Heart left ventricle (tissue), 16 donors: ENCODE results near the gene ALG9. TPM values are rescaled to one million over a fixed set of nuclear protein-coding genes. Genes with fewer than 3 reads are reported as not detected.
A peak's percentile ranks its signal among the peaks of the same experiment; 100 is the strongest.

Experiments
- ATAC-seq, 4 donors: fragments of 200-7000 bp; cut with Tn5 transposase; one replicate each; pipeline ENCODE4 v1.9.1; 2020 to 2022; ENCODE audit warnings: moderate library complexity in 4 of 4, mild to moderate bottlenecking in 3 of 4, moderate number of reproducible peaks in 1 of 4
- DNase-seq, 5 donors: peaks; one replicate each; pipeline ENCODE4 v3.0.0-alpha.2; 2020
- H3K27ac ChIP-seq, 12 donors: fragments of 200-600 bp; sonication (generic) in 4 of 12; one replicate each; pipeline versions ENCODE4 v1.5.0 to v1.8.0; 2016 to 2022; ENCODE audit warnings: mild to moderate bottlenecking in 2 of 12
- H3K27me3 ChIP-seq, 9 donors: fragments of 200-600 bp; sonication (generic) in 2 of 9; one replicate each; pipeline versions ENCODE4 v1.5.1 to v1.8.0; 2016 to 2022; ENCODE audit warnings: mild to moderate bottlenecking in 3 of 9
- H3K36me3 ChIP-seq, 9 donors: fragments of 200-600 bp; sonication (generic) in 2 of 9; one replicate each; pipeline versions ENCODE4 v1.5.0 to v1.8.0; 2018 to 2022; ENCODE audit warnings: mild to moderate bottlenecking in 2 of 9
- H3K4me1 ChIP-seq, 12 donors: fragments of 200-600 bp; sonication (generic) in 4 of 12; one replicate each; pipeline versions ENCODE4 v1.5.0 to v1.8.0; 2016 to 2022; ENCODE audit warnings: mild to moderate bottlenecking in 3 of 12
- H3K4me3 ChIP-seq, 12 donors: fragments of 200-600 bp; sonication (generic) in 4 of 12; one replicate each; pipeline versions ENCODE4 v1.5.0 to v1.8.0; 2017 to 2022; ENCODE audit warnings: mild to moderate bottlenecking in 9 of 12, moderate library complexity in 4 of 12
- H3K9me3 ChIP-seq, 12 donors: fragments of 200-600 bp; sonication (generic) in 4 of 12; one replicate each; pipeline versions ENCODE4 v1.5.0 to v1.8.0; 2016 to 2022; ENCODE audit warnings: mild to moderate bottlenecking in 1 of 12
- POLR2A ChIP-seq, 2 donors: fragments of 450-650 bp; IDR thresholded peaks; one replicate each; pipeline ENCODE4 v1.6.1; 2017; ENCODE audit warnings: antibody characterized with exemption in 2 of 2, mild to moderate bottlenecking in 2 of 2, moderate library complexity in 2 of 2
- WGBS, 4 donors: extraction: QIAGEN DNeasy Blood & Tissue Kit in 2 of 4; methylation state at CpG; one replicate each; pipeline versions ENCODE4 v1.1.5 to v1.1.7; 2013 to 2018; 5-methylcytosine and 5-hydroxymethylcytosine counted together
- intact Hi-C, 10 donors: fragments of 100-400 bp; cut with DNase I; formaldehyde crosslinking; loops; one replicate each; pipeline versions ENCODE4 v1.11.1 to v1.14.2; 2022
- polyA plus RNA-seq, 2 donors: library from polyadenylated mRNA; stranded (reverse); fragments of 200-250 nt; gene quantifications; one replicate each; pipeline ENCODE4 v1.2.3, GENCODE V29; 2013
- total RNA-seq, 9 donors: library from RNA; depleted of rRNA in 2 of 9; stranded (reverse); fragments of >200 nt in 2 of 9; fragmentation: NEBNext Ultra II Directional in 3 of 9; extraction: Animal tissue kit (Norgen Biotek cat#: 25700) in 3 of 9; gene quantifications; one replicate each; pipeline versions ENCODE4 v1.1.0 to v1.2.4, GENCODE V29; 2016 to 2023
- TF ChIP-seq, protein P1 (sequence below), 12 donors: fragments of 200-600 bp; sonication (generic) in 4 of 12; IDR thresholded peaks; one replicate each; pipeline versions ENCODE4 v1.5.0 to v1.8.0; 2018 to 2022; ENCODE audit warnings: antibody characterized with exemption in 12 of 12, mild to moderate bottlenecking in 5 of 12
- donor health status: ischemic (EF 13 %, LVEDD 7.1; RV severe dilation, severe dysfunction).
- donor health status: healthy with polysubstance abuse.
- donor health status: DM: no; HTN: yes; CAD: no.
- donor health status: DM: no; HTN: no; CAD: no.
- donor health status: ischemic (EF 25% LVEDD 6.9; RV normal size, moderate dysfunction).
- donor health status: ischemic (EF 25% LVEDD 5.7; RV mildly dilated, moderate dysfunction).
- donor health status: healthy.
- donor health status: DM: yes; HTN: yes; CAD: no.
- donor health status: ischemic (EF 35%, LVEDD 5.7; RV mildly dilated, moderate dysfunction).
- donor health status: nonischemic (EF 11% LVEDD 7.7; RV severe dilation, severe dysfunction).
- donor health status: DM: yes; HTN: yes; CAD: no.
- donor health status: PGD.
- donor health status: ischemic (EF 29% LVEDD 5.4; RV normal size, mild dysfunction).
- donor health status: nonischemic (EF 23%, LVEDD 6.1; RV moderate dilation, normal function).

Gene ALG9
- total and polyA plus RNA-seq, 11 donors: 13.5 to 26.5 (median 17.6) TPM

GRCh38 chr11:111826322-111826950, 44.9 kb downstream of the ALG9 start:
- H3K27ac ChIP-seq: no peak overlapping the region
- intact Hi-C loops: no loop called here

DNA sequence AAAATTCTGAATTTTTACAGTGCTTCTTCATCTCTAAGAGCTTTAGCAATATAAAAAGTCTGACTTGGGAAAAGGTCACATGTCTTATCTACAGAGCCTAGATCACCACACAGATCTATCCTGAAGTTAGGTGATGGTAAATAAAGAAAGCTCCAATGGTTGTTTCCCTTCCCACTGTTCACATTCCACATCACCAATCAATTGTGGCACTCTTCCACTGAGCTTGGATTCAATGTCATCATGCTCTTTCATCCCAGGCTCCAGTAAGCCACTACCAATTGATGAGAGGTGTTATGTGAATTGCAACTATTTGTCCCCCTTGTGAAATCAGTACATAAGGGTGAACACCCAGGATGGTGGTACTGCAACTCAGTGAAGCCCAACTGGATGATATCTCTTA, 47.8 kb downstream of the ALG9 start:
- no peak for DNase-seq
- no peak for ATAC-seq
- Histone ChIP-seq H3K4me3 (no peak overlapping the region), H3K36me3 (peaks cover 0 to 18% (median 8%) of the 10 kb centered on the region in 9 donors), H3K27ac (no peak overlapping the region), H3K27me3 (no peaks in the 10 kb centered on the region), H3K4me1 (peaks cover 5 to 20% (median 17%) of the 10 kb centered on the region in 12 donors), H3K9me3 (no peaks in the 10 kb centered on the region)
- TF ChIP-seq POLR2A (IDR thresholded peaks at IDR 0.05): no peak
- TF ChIP-seq, protein P1, sequence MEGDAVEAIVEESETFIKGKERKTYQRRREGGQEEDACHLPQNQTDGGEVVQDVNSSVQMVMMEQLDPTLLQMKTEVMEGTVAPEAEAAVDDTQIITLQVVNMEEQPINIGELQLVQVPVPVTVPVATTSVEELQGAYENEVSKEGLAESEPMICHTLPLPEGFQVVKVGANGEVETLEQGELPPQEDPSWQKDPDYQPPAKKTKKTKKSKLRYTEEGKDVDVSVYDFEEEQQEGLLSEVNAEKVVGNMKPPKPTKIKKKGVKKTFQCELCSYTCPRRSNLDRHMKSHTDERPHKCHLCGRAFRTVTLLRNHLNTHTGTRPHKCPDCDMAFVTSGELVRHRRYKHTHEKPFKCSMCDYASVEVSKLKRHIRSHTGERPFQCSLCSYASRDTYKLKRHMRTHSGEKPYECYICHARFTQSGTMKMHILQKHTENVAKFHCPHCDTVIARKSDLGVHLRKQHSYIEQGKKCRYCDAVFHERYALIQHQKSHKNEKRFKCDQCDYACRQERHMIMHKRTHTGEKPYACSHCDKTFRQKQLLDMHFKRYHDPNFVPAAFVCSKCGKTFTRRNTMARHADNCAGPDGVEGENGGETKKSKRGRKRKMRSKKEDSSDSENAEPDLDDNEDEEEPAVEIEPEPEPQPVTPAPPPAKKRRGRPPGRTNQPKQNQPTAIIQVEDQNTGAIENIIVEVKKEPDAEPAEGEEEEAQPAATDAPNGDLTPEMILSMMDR (IDR thresholded peaks at IDR 0.05): no peak
- intact Hi-C loops: loop anchor here in 3 of 10 donors (5.0 kb wide), 2 partner anchors 36 to 41 kb away; no protein-coding TSS in a partner anchor

More at GRCh38 chr11:111826322-111826950, 44.9 kb downstream of the ALG9 start:
- no peaks in the 10 kb centered on the region for H3K4me1 ChIP-seq
- TF ChIP-seq POLR2A (IDR thresholded peaks at IDR 0.05): no peak
- TF ChIP-seq, protein P1 (IDR thresholded peaks at IDR 0.05): no peak
- no peak overlapping the region for H3K4me3 ChIP-seq
- ATAC-seq (no peak), DNase-seq (no peak)
- no peaks in the 10 kb centered on the region for H3K27me3 ChIP-seq
- no peaks in the 10 kb centered on the region for H3K9me3 ChIP-seq
- WGBS, 4 donors: 60 to 74% (median 66%) methylated on average over 2 of the region's 2 CpGs
- peaks cover 0 to 40% (median 15%) of the 10 kb centered on the region in 9 donors for H3K36me3 ChIP-seq

- TF ChIP-seq POLR2A (IDR thresholded peaks at IDR 0.05): no peak
- TF ChIP-seq, protein P1 (IDR thresholded peaks at IDR 0.05): no peak
- intact Hi-C loops: loop anchor here in 3 of 10 donors (5.0 kb wide), 2 partner anchors 36 to 41 kb away; no protein-coding TSS in a partner anchor
- ATAC-seq: no peak
- no peak overlapping the region for H3K4me3 ChIP-seq
- WGBS, 4 donors: 70 to 87% (median 83%) methylated on average over 1 of the region's 1 CpG
- H3K27ac ChIP-seq: no peak overlapping the region
- no peaks in the 10 kb centered on the region for H3K9me3 ChIP-seq
- DNase-seq: no peak
- H3K36me3 ChIP-seq: peaks cover 0 to 15% (median 4%) of the 10 kb centered on the region in 9 donors
- H3K27me3 ChIP-seq: no peaks in the 10 kb centered on the region
- peaks cover 5 to 23% (median 20%) of the 10 kb centered on the region in 12 donors for H3K4me1 ChIP-seq
These were observed 48.2 kb downstream of the ALG9 start for GRCh38 chr11:111823131-111823530.

DNA sequence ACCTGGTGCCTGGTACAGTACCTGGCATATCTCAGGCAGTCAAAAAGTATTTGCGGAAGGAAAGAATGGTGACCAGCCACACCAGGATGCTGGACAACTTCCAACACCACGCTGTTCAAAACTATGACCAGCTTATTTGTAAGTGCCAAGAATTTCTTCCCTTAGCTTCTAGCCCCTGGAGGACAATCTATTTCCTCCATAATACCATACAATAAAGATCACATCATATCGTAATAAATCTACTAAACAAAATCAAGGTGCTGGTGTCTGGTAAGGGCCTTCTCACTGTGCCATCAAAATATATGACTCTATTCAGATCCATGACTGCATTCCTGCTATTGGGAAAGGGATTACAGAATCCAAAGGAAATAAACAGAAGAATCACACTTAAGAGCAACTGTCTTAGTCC, 51.5 kb downstream of the ALG9 start:
- TF ChIP-seq, protein P1 (IDR thresholded peaks at IDR 0.05): no peak
- TF ChIP-seq POLR2A (IDR thresholded peaks at IDR 0.05): no peak
- DNase-seq (no peak), ATAC-seq (peak in 2 of 4 donors; percentile 23 to 29)
- Histone ChIP-seq H3K4me3 (no peak overlapping the region), H3K9me3 (no peaks in the 10 kb centered on the region), H3K27me3 (no peaks in the 10 kb centered on the region), H3K36me3 (peaks cover 0 to 14% (median 0%) of the 10 kb centered on the region in 9 donors), H3K4me1 (peaks cover 5 to 27% (median 20%) of the 10 kb centered on the region in 12 donors), H3K27ac (peak overlapping the region; percentile 44 to 91 (median 74))
- 31 to 42% (median 37%) methylated on average over 3 of the region's 3 CpGs for WGBS, 4 donors
- intact Hi-C loops: loop anchor here in 3 of 10 donors (5.0 kb wide), 2 partner anchors 33 to 38 kb away; no protein-coding TSS in a partner anchor
